GM12892 (cell line): ENCODE measurements around the gene PCDH19.

ENCODE experiments used
- POLR2A ChIP-seq: IDR thresholded peaks from 2 replicates; pipeline ENCODE4 v1.6.1; 2011; ENCODE audit warnings: low read depth, low read length, control low read depth
- POLR2AphosphoS5 ChIP-seq: IDR thresholded peaks from 2 replicates; pipeline ENCODE4 v1.6.1; 2011; ENCODE audit warnings: low read depth, low read length, control low read depth
- TAF1 ChIP-seq: IDR thresholded peaks from 2 replicates; pipeline ENCODE4 v1.6.1; 2011; ENCODE audit warnings: low read depth, mild to moderate bottlenecking, control low read depth, low read length, borderline replicate concordance

- no peak for TF ChIP-seq POLR2A
- no peak for TF ChIP-seq POLR2AphosphoS5
- no peak for TF ChIP-seq TAF1
These were observed 161.1 kb downstream of the PCDH19 start for GRCh38 chrX:100248885-100249493.
